Measurements from ENCODE around the gene SPG7. TPM values are rescaled to one million over a fixed set of nuclear protein-coding genes. Genes with fewer than 3 reads are reported as not detected.

The SPG7 gene
- total and polyA plus RNA-seq, 2 of the 4 experiments (the other 2 are of a cell fraction): 94.6 to 96.8 TPM

DNA sequence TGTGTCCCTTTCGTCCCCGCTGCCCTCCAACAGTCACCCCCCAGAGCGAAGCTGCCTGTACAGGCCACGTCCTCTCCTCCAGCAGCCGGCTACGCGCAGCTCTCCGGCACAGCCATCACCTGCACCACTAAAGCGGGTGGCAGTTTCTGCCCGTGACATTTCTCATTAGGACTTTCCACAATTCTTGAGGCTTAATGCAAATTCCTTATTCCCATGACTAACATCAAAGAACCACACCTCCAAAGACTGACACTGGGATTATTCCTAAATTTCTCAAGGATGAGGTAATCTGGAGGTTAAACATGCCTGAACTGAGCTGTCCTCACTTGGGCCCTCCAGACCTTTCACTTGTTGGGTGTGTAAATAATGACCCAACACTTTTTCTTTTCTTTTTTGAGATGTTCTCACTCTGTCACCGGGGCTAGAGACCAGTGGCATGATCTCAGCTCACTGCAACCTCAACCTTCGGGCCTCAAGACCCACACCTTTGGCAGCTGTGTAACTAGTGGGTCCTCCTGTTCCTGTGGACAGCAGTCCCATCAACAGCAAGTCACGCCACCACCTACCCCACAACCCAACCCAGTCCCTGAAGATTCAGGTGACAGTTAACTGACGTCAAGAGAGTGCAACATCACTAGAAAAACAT lies 29.5 kb upstream of the SPG7 start:
- H3K4ac ChIP-seq (ENCODE audit: low read depth, low read length): peak overlapping the region; percentile 0; the same call in 1 of the 2 replicates
- no peak overlapping the region for H4K91ac ChIP-seq (ENCODE audit: insufficient read depth, low read depth, low read length)
- no peak overlapping the region for H2BK15ac ChIP-seq (ENCODE audit: low read depth, low read length)
- no peak overlapping the region for H4K5ac ChIP-seq (ENCODE audit: low read depth, low read length)
- peak overlapping the region; percentile 29; the same call in 1 of the 2 replicates for H3K4me2 ChIP-seq (ENCODE audit: low read depth, low read length)
- H3K18ac ChIP-seq (ENCODE audit: low read depth, low read length): no peak overlapping the region
- BruUV-seq (replicated peaks): no TSS peak
- intact Hi-C loops (cut with micrococcal nuclease): no loop called here
- H3K14ac ChIP-seq (replicated peaks; ENCODE audit: low read depth, low read length): peak overlapping the region; percentile 49
- DNase-seq: peak; percentile 52
- no peak overlapping the region for H3K4me3 ChIP-seq (ENCODE audit: insufficient read depth, low read depth, low read length)
- peaks cover 29% of the 10 kb centered on the region for H3K4me1 ChIP-seq (ENCODE audit: control insufficient read depth, insufficient read depth, low read length)
- H3K79me1 ChIP-seq (ENCODE audit: low read depth in 1 of 2, low read length in 2 of 2): peaks cover 0 to 75% of the 10 kb centered on the region in 2 experiments; a peak in 2 of 4 replicates
- peak overlapping the region; percentile 28 for H2BK5ac ChIP-seq (ENCODE audit: low read depth, low read length, poor library complexity, severe bottlenecking)
- no peak overlapping the region for H2BK20ac ChIP-seq (ENCODE audit: low read depth, low read length)
- H2AK5ac ChIP-seq (ENCODE audit: low read depth, low read length): no peak overlapping the region
- H3K9me1 ChIP-seq (ENCODE audit: insufficient read depth, low read length): peaks cover 60% of the 10 kb centered on the region
- no CpG with 5 or more reads among the region's 14 CpGs for WGBS, 2 experiments (ENCODE audit: extremely low coverage in 2 of 2, insufficient read length in 1 of 2)
- CTCF ChIA-PET: no interaction called here
- no peaks in the 10 kb centered on the region for H3K9me3 ChIP-seq (ENCODE audit: control insufficient read depth, insufficient read depth, low read length)
- POLR2A ChIA-PET (ENCODE audit: unreplicated experiment): no interaction called here
- H3K23ac ChIP-seq (ENCODE audit: low read depth, low read length): peak overlapping the region; percentile 68; the same call in 1 of the 2 replicates
- H2AFZ ChIP-seq (replicated peaks; ENCODE audit: low read length, poor library complexity): no peak overlapping the region
- no peak overlapping the region for H3K9ac ChIP-seq (ENCODE audit: low read depth, low read length)
- ATAC-seq (ENCODE audit: low read depth): peak; percentile 68
- no peak overlapping the region for H3K27ac ChIP-seq (ENCODE audit: insufficient read depth, low read length)
- in situ Hi-C loops (cut with MboI; ENCODE audit: low sequenced_read_pairs): no loop called here
- dilution Hi-C loops (cut with HindIII; ENCODE audit: low sequenced_read_pairs, unreplicated experiment): no loop called here
- H4K20me1 ChIP-seq (ENCODE audit: insufficient read depth, low read length): peaks cover 99% of the 10 kb centered on the region
- peak overlapping the region; percentile 17 for H2AK9ac ChIP-seq (replicated peaks; ENCODE audit: low read depth, low read length, poor library complexity)
- H2BK120ac ChIP-seq (ENCODE audit: low read depth, low read length): no peak overlapping the region
- no peaks in the 10 kb centered on the region for H3K36me3 ChIP-seq (ENCODE audit: control insufficient read depth, insufficient read depth, low read length)
- H3K27me3 ChIP-seq (ENCODE audit: control insufficient read depth, insufficient read depth, low read length): no peaks in the 10 kb centered on the region
- H4K8ac ChIP-seq (ENCODE audit: low read depth in 2 of 2, low read length in 2 of 2): no peak overlapping the region; a peak in 1 of 4 replicates
- H3K56ac ChIP-seq (ENCODE audit: extremely low read depth, insufficient read depth, low read length): no peak overlapping the region
- TF ChIP-seq BHLHE40 (IDR thresholded peaks at IDR 0.05; ENCODE audit: low read depth, low read length) (peak; percentile 39; the same call in 1 of the 2 replicates), POLR2A (IDR thresholded peaks at IDR 0.05; ENCODE audit: low read depth, low read length) (no peak), RAD21 (IDR thresholded peaks at IDR 0.05; ENCODE audit: low read length) (no peak), CHD1 (IDR thresholded peaks at IDR 0.05; ENCODE audit: low read depth, low read length) (no peak), RCOR1 (IDR thresholded peaks at IDR 0.05; ENCODE audit: insufficient replicate concordance, low read length) (no peak), CTCF (conservative IDR thresholded peaks at IDR 0.05; ENCODE audit: low read depth, low read length) (no peak), ELK1 (IDR thresholded peaks at IDR 0.05; ENCODE audit: borderline replicate concordance, low read depth, low read length) (no peak)
- TF ChIP-seq, protein P1, sequence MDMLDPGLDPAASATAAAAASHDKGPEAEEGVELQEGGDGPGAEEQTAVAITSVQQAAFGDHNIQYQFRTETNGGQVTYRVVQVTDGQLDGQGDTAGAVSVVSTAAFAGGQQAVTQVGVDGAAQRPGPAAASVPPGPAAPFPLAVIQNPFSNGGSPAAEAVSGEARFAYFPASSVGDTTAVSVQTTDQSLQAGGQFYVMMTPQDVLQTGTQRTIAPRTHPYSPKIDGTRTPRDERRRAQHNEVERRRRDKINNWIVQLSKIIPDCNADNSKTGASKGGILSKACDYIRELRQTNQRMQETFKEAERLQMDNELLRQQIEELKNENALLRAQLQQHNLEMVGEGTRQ (IDR thresholded peaks at IDR 0.05; ENCODE audit: low read depth, low read length): no peak

Data from IMR-90 (cell line).